Endothelial cell of umbilical vein (primary cell): ENCODE data around the gene PARM1. TPM values are rescaled to one million over a fixed set of nuclear protein-coding genes. Genes with fewer than 3 reads are reported as not detected.

Source experiments
- BruUV-seq: library from RNA; stranded (reverse); fragments of 400-500 nt; replicated peaks from 2 replicates; lab custom pipeline; 2021; lab: Mats Ljungman, UMichigan
- CTCF ChIA-PET: fragments of 300-600, 350-600 bp; sonication (Branson Sonifier 250); formaldehyde crosslinking; loops from one replicate; lab custom pipeline; 2021; ENCODE audit warnings: antibody characterized with exemption, inconsistent platforms; lab: Charles Lee
- POLR2A ChIA-PET: fragments of 300-600, 350-600 bp; sonication (Branson Sonifier 250); formaldehyde crosslinking; loops from one replicate; lab custom pipeline; 2021; ENCODE audit warnings: antibody characterized with exemption, inconsistent platforms; lab: Charles Lee
- DNase-seq: peaks from one replicate; pipeline ENCODE4 v3.0.0-alpha.2; 2011; ENCODE audit warnings: low read depth, low spot score
- FAIRE-seq: peaks from 2 replicates; lab custom pipeline; 2011; peaks lifted over from hg19 to GRCh38; lab: Jason Lieb, UNC
- H2AFZ ChIP-seq: 2 replicates; pipeline ENCODE4 v1.6.0; 2012; ENCODE audit warnings: low read depth, low read length, control low read depth, inconsistent platforms
- H3K27ac ChIP-seq: 2 replicates; pipeline ENCODE4 v1.5.1; 2011; ENCODE audit warnings: low read depth, mild to moderate bottlenecking, control low read depth, low read length, moderate library complexity; ENCODE audit not compliant: insufficient read depth
- H3K27me3 ChIP-seq, 2 experiments: 2 replicates each; pipeline versions ENCODE4 v1.6.0 to v1.6.1; 2011; ENCODE audit warnings: low read length in 2 of 2, mixed read lengths in 1 of 2; ENCODE audit not compliant: control insufficient read depth in 2 of 2, insufficient read depth in 2 of 2
- H3K36me3 ChIP-seq, 2 experiments: 2 replicates in 1 of 2; 3 replicates in 1 of 2; pipeline ENCODE4 v1.5.1; 2011; ENCODE audit warnings: low read length in 2 of 2, mild to moderate bottlenecking in 1 of 2, moderate library complexity in 1 of 2; ENCODE audit not compliant: control insufficient read depth in 2 of 2, insufficient read depth in 2 of 2; ENCODE audit errors: extremely low read depth in 1 of 2
- H3K4me1 ChIP-seq: 3 replicates; pipeline ENCODE4 v1.5.1; 2011; ENCODE audit warnings: mild to moderate bottlenecking, low read length; ENCODE audit not compliant: control insufficient read depth, insufficient read depth; ENCODE audit errors: extremely low read depth
- H3K4me2 ChIP-seq: 2 replicates; pipeline ENCODE4 v1.6.1; 2011; ENCODE audit warnings: low read length, control low read depth, mixed read lengths; ENCODE audit not compliant: insufficient read depth
- H3K4me3 ChIP-seq, 3 experiments: fragments of 200-600 bp in 1 of 3; sonication (generic), shearing (Covaris generic) in 1 of 3; replicated peaks in 1 of 3; 2 replicates each; pipeline ENCODE4 v1.5.1; 2011 to 2016; ENCODE audit warnings: control low read depth in 3 of 3, low read length in 3 of 3, mild to moderate bottlenecking in 2 of 3, inconsistent platforms in 1 of 3, low read depth in 1 of 3, moderate library complexity in 1 of 3; ENCODE audit not compliant: insufficient read depth in 1 of 3
- H3K79me2 ChIP-seq: 2 replicates; pipeline ENCODE4 v1.6.0; 2012; ENCODE audit warnings: low read length, inconsistent platforms; ENCODE audit not compliant: control insufficient read depth, insufficient read depth
- H3K9ac ChIP-seq: replicated peaks from 2 replicates; pipeline ENCODE3; 2011; ENCODE audit warnings: low read length, control low read depth; ENCODE audit not compliant: insufficient read depth; ENCODE audit errors: extremely low read depth
- H3K9me1 ChIP-seq: replicated peaks from 3 replicates; pipeline ENCODE4 v1.6.0; 2011; ENCODE audit warnings: mild to moderate bottlenecking, low read length; ENCODE audit not compliant: control insufficient read depth, insufficient read depth; ENCODE audit errors: extremely low read depth
- H3K9me3 ChIP-seq: replicated peaks from 2 replicates; pipeline ENCODE4 v1.5.1; 2012; ENCODE audit warnings: low read length, inconsistent platforms; ENCODE audit not compliant: control insufficient read depth, insufficient read depth
- H4K20me1 ChIP-seq: replicated peaks from 2 replicates; pipeline ENCODE3; 2011; ENCODE audit warnings: mild to moderate bottlenecking, low read length; ENCODE audit not compliant: control insufficient read depth, insufficient read depth; ENCODE audit errors: extremely low read depth
- EZH2 ChIP-seq: IDR thresholded peaks from 2 replicates; pipeline ENCODE4 v1.6.1; 2012; ENCODE audit warnings: borderline replicate concordance, low read depth, mild to moderate bottlenecking, moderate library complexity, low read length, inconsistent platforms; ENCODE audit not compliant: severe bottlenecking
- FOS ChIP-seq: IDR thresholded peaks from 2 replicates; pipeline ENCODE4 v1.6.1; 2011; ENCODE audit warnings: mild to moderate bottlenecking, low read length, moderate library complexity, borderline replicate concordance; ENCODE audit not compliant: insufficient read depth
- GATA2 ChIP-seq: IDR thresholded peaks from 2 replicates; pipeline ENCODE4 v1.7.0; 2011; ENCODE audit warnings: low read depth, mild to moderate bottlenecking, moderate library complexity, mixed read lengths, low read length; ENCODE audit not compliant: insufficient read length, insufficient read depth
- JUN ChIP-seq: IDR thresholded peaks from 2 replicates; pipeline ENCODE4 v1.6.1; 2011; ENCODE audit warnings: borderline replicate concordance, low read depth; ENCODE audit not compliant: insufficient read length, insufficient read depth
- MYC ChIP-seq: IDR thresholded peaks from one replicate; pipeline ENCODE4 v1.6.1; 2011; ENCODE audit warnings: mild to moderate bottlenecking, low read depth, low read length
- POLR2A ChIP-seq: IDR thresholded peaks from 2 replicates; pipeline ENCODE4 v1.6.1; 2012; ENCODE audit warnings: low read depth, mild to moderate bottlenecking, control low read depth, low read length
- POLR2AphosphoS5 ChIP-seq: IDR thresholded peaks from 2 replicates; pipeline ENCODE4 v1.6.1; 2012; ENCODE audit warnings: low read depth, mild to moderate bottlenecking, control low read depth, low read length, moderate library complexity; ENCODE audit not compliant: insufficient read depth
- dilution Hi-C: fragments of 300-500 bp; cut with MboI; formaldehyde crosslinking; loops from one replicate; pipeline ENCODE4 v1.15.0; 2019; ENCODE audit warnings: low sequenced_read_pairs; ENCODE audit not compliant: extremely low pct_ligation_motif_present
- intact Hi-C: fragments of 100-400 bp; cut with micrococcal nuclease; formaldehyde crosslinking; loops from one replicate; pipeline ENCODE4 v1.10.0; 2022
- polyA plus RNA-seq, 4 experiments: library from polyadenylated mRNA; depleted of rRNA in 3 of 4; stranded (reverse) in 3 of 4; unstranded in 1 of 4; fragments of >200 nt; gene quantifications; 2 replicates each; pipeline versions ENCODE4 v1.2.1 to v1.2.3, GENCODE V29; 2011 to 2012; ENCODE audit warnings: missing spikeins in 1 of 4
- total RNA-seq: library from RNA; stranded (reverse); gene quantifications from 2 replicates; pipeline ENCODE4 v1.2.3, GENCODE V29; 2021
- TF ChIP-seq, protein P1 (sequence below): IDR thresholded peaks from 2 replicates; pipeline ENCODE4 v1.6.1; 2011; ENCODE audit not compliant: insufficient read depth, insufficient read length
- TF ChIP-seq, protein P2 (sequence below), 2 donors: IDR thresholded peaks; 1 replicate in 1 of 2; 2 replicates in 1 of 2; pipeline ENCODE4 v1.5.1; 2011; ENCODE audit warnings: low read length in 2 of 2, mild to moderate bottlenecking in 2 of 2, moderate library complexity in 2 of 2, control low read depth in 1 of 2, inconsistent platforms in 1 of 2, low read depth in 1 of 2; ENCODE audit not compliant: insufficient read depth in 1 of 2; ENCODE audit errors: extremely low read depth in 1 of 2

PARM1 gene
- total and polyA plus RNA-seq, 2 donors (not counting 3 experiments of a cell fraction or from before 2014, with no cell fraction given) = 0.01 TPM; not detected in 1

DNA sequence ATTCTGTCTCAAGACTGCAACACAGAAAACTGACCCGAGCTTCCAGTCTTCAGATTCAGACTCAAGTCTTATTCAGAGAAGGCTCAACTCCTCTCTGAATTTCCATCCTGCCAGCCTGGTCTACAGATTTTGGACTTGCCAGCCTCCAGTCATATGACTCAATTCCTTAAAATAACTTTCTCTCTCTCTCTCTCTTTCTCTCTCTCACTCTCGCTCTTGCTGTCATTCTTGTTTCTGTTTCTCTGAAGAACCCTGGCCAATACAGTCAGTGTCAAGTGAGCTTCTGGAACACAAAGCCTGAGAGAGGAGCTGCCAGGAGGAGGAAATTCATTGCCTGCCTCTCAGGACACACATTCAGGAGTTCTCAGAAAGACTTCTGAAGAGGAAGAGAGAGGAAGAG, 154.9 kb downstream of the PARM1 start:
- ChIA-PET CTCF (no interaction called here), POLR2A (no interaction called here)
- no peaks in the 10 kb centered on the region for H3K79me2 ChIP-seq
- no peaks in the 10 kb centered on the region for H3K9me3 ChIP-seq
- H3K9ac ChIP-seq = no peak overlapping the region
- H3K27ac ChIP-seq = no peak overlapping the region
- no peak for FAIRE-seq
- H3K4me3 ChIP-seq = no peak overlapping the region
- H3K9me1 ChIP-seq = no peaks in the 10 kb centered on the region
- no peaks in the 10 kb centered on the region for H3K27me3 ChIP-seq
- no peak overlapping the region for H2AFZ ChIP-seq
- no peaks in the 10 kb centered on the region for H3K36me3 ChIP-seq
- H3K4me2 ChIP-seq = no peak overlapping the region
- no peak for DNase-seq
- intact Hi-C loops (no loop called here), dilution Hi-C loops (no loop called here)
- TF ChIP-seq GATA2 = no peak
- no peak for TF ChIP-seq FOS
- TF ChIP-seq, protein P1, sequence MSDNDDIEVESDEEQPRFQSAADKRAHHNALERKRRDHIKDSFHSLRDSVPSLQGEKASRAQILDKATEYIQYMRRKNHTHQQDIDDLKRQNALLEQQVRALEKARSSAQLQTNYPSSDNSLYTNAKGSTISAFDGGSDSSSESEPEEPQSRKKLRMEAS = no peak
- TF ChIP-seq MYC = no peak
- no peak for TF ChIP-seq POLR2AphosphoS5
- TF ChIP-seq POLR2A = no peak
- TF ChIP-seq JUN = no peak
- no peak for TF ChIP-seq EZH2
- TF ChIP-seq, protein P2, sequence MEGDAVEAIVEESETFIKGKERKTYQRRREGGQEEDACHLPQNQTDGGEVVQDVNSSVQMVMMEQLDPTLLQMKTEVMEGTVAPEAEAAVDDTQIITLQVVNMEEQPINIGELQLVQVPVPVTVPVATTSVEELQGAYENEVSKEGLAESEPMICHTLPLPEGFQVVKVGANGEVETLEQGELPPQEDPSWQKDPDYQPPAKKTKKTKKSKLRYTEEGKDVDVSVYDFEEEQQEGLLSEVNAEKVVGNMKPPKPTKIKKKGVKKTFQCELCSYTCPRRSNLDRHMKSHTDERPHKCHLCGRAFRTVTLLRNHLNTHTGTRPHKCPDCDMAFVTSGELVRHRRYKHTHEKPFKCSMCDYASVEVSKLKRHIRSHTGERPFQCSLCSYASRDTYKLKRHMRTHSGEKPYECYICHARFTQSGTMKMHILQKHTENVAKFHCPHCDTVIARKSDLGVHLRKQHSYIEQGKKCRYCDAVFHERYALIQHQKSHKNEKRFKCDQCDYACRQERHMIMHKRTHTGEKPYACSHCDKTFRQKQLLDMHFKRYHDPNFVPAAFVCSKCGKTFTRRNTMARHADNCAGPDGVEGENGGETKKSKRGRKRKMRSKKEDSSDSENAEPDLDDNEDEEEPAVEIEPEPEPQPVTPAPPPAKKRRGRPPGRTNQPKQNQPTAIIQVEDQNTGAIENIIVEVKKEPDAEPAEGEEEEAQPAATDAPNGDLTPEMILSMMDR (IDR thresholded peaks at IDR 0.05; ENCODE audit: extremely low read depth in 1 of 2, insufficient read depth in 1 of 2, low read depth in 1 of 2, low read length in 2 of 2) = no peak
- H4K20me1 ChIP-seq = no peaks in the 10 kb centered on the region
- no TSS peak for BruUV-seq
- H3K4me1 ChIP-seq = no peaks in the 10 kb centered on the region
